ENCODE data around the gene ZFPM1.

ZFPM1 gene

DNA sequence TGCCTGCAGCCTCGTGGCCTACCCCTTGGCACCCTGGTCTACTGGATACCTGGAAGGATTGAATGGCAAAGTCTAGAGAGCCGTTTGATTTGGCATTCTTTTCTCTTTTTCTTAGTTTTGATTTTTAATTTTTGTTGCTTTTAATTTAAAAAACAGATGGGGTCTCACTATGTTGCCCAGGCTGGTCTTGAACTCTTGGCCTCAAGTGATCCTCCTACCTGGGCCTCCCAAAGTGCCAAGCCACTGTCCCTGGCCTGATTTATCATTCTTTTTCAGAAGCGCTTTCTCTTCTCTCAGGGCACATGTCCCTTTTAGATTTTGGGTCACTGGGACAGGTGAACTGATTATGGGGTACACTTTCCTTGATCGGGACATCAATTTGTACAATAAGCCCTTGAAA lies 128.0 kb downstream of the ZFPM1 start:
- in situ Hi-C loops (cut with MboI; ENCODE audit: low sequenced_read_pairs) = no loop called here

DNA sequence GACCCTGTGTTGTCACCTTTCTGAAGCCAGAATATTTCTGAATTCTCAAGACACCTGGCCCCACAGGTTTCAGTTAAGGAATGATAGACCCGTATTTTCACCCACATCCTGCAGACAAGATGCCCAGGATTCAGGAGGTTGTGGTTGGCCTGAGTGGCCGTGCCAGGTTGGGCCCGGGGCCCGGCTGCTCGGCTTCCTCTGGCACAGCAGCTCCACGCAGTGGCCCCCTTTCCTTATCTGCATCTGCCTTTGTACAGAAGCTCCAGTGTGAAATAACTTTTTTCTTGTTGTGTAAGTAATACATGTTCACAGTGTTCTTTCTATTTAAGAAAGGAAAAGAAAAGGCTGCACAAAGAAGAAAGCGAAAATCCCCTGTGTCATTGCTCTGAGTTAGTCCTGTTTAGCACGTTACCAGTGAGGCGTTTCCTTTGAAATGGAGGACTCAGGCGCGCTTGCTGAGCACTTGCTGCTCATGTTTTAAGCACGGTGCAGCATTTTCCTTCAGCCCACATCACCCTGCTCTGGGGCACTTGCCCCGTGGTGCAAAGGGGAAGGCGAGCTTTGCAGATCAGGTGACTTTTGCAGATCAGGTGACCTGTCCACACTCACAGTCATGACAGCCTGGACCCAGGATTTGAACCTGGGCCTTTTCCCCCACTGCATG lies 130.0 kb downstream of the ZFPM1 start:
- in situ Hi-C loops (cut with MboI; ENCODE audit: low sequenced_read_pairs) = no loop called here

DNA sequence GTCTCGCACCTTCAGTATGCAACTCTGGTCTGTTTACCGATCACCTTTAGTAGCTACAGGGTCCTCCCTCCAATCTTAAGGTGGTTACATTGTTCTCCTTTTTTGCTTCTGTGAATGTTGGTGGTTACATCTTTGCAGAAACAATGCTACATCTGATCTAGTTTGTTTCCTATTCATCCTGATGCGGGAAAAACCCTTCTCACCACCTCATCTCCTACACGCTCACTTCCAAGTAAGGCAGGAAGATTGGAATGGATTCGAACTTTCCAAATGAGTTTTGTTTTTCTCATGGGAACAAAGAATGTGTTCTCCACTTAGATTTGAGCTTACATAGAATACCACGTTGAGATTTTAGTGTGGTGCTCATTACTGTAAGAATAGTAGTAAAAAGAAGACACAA lies 131.6 kb downstream of the ZFPM1 start:
- in situ Hi-C loops (cut with MboI; ENCODE audit: low sequenced_read_pairs) = no loop called here

DNA sequence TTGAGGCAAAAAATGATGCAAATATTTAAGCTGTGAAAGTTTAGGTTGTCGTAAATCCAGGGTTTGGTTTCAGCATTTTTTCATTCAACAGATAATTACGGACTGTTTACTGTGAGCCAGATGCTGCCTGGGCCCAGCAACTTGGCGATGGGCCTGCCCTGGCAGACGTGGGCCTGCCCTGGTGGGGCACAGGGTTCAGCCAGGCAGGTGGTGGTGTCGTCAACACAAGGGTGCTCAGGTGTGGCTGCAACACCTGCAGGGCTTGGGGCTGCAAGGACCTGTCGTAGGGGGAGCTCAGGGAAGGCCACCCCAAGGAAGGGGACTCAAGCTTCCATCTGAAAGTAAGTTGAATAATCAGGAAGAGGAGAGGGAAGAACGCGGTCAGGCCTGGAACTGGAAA lies 132.2 kb downstream of the ZFPM1 start:
- in situ Hi-C loops (cut with MboI; ENCODE audit: low sequenced_read_pairs) = no loop called here

DNA sequence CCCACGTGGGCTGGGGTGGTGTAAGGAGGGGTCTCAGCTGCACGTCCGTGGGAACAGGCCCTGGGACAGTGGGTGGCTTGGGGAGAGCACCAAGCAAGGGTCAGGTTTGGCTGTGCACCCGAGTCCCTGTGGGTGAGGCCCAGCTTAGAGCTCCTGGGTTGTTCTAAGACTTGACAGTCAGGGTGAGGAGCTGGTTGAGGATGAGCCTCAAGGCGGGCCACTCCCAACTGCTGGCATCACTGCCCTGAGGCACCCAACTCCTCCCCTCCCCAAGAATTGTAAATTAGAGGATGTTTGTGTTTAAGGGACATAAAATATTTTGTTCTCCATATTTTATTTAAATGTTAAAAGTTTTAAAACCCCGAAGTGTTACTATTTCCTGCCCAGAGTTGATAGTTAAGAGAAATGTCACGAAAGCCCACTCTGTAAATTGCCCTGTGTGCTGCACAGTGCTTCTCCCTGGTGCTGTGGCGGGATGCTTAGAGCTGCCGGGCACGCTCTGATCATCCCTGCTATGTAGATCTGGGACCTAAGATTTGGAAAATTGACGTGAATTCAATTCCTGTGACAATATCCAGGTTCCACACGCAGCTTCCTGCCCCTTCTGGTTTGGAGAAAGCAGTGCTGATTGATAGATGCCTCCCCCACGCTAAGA lies 133.0 kb downstream of the ZFPM1 start:
- in situ Hi-C loops (cut with MboI; ENCODE audit: low sequenced_read_pairs) = no loop called here
